HG02973 (cell line): ENCODE results near the gene TRIB2.

Experiments used
- ATAC-seq: cut with Tn5 transposase; IDR thresholded peaks from one replicate; pipeline ENCODE4 v1.9.1; 2021; ENCODE audit warnings: moderate library complexity; ENCODE audit not compliant: unreplicated experiment

Gene TRIB2

DNA sequence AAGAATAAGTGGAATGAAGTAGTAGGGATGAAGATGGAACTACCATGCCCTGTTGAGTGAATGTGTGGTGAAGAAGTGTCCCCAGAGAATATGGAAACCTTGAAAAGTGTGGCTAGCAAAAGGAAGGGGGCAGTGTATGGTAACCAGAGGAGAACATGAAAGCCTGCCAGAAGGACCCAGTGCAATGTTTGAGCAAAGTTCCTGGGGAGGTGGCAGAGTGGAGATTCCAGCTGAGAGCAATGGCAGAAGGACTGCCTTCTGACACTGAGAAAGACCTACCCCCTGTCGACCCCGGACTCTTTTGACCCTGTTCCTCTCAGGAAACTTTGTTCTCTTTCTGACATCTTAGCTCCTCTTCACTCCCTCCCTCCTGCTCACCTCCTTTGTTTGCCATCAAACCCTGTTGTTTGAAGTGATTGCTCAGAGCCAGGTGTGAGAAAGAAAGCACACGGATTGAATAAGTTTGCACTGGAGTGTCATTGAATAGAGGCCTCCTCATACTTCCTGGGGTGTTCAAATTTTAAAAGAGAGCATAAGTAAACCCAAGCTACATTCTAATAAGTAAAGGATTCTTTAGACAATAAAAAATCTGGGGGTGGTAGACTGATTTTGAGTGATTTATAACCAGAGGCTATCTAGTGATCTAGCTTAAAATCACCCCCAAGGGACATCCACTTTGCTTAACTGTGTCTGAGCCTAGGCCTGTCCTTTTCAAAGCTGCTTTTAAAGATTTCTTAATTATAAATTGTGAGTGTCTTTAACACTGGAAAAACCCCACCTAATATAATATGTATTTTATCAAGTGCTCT is 57.1 kb downstream of the TRIB2 start:
- no peak for ATAC-seq

DNA sequence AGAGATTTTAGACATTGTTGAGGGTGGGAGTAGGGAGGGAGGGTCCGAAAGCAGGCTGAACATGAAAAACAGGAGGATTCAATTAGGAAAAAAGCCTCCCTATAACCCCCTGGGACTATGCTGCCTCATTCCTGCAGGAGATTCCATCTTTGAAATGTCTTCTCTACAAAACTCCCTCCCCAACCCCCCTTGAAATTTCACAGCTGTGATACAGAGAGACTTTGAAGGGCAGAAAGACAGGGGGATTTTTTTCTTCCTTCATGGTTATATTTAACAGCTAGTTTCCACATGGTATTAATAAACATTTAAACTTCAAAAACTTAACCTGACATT is 57.6 kb downstream of the TRIB2 start:
- no peak for ATAC-seq

DNA sequence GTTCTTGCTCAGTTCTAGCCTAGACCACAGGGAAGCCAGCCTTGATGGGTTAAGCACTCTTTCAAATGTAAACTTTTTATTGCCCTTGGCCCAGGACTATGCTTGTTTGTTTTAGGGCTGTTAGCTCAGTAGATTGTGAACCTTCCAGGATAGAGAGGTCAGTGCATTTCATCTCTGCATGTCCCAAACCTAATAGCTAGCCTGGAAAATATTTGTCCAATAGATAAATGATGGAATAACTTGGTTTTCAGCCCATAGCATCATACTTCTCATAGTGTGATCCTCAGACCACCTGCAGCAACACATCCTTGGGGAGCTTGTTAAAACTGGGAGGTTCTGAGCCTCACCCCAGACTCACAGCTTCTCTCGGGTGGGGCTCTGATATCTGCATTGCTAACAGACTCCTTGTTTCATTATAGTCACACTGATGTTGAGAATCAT is 59.8 kb downstream of the TRIB2 start:
- no peak for ATAC-seq

DNA sequence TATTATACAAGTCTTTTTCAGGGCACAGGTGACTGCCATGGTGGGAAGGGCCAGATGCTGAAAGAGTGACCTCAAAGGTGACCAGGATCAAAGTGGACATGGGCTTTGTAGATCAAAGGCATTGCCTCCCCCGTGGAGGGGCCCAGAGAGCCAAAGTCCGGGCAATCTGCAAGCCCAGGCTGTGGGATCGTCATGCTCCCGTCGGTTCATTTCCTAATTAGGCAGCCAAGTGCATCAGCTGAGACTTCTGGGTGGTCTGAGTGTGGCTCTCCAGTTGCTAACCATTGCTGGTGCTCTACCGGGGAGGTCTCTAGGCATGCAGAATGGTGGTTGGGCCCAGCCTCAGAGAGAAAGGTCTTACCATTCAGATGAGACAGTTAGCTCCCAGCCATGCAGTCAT is 61.6 kb downstream of the TRIB2 start:
- no peak for ATAC-seq

DNA sequence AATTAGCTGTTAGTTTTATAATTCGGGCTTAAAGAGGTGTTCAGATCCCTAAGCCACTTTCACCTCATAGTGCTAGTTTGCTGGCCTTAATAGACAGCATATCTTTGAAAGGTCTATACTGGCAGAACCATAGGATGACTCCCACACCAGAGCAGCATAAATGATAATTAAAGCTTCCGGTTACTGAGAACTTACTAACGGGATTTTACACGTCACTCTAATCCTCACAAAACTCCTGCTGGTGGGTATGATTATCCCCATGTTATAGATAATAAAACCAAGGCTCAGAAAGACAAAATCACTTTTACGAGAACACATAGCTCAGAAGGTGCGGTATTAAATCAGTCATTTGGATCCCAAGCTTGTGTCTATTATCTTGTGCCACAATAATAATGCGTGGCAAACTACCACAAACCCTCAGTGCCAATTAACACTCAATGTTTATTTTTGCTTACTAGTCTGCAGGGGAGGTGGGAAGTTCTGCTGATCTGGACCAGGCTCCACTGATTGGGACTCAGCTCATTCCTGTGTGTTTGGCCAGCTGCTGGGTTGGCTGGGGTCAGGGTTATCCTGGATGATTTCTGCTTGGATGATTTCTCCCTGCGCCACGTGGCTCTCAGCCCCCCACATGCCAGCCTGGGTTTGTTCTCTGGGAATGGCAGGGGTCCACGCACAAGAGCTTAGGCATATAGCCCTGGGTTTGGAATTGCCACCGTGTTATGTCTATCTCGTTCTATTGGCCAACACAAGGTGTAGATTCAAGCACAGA is 62.3 kb downstream of the TRIB2 start:
- no peak for ATAC-seq

DNA sequence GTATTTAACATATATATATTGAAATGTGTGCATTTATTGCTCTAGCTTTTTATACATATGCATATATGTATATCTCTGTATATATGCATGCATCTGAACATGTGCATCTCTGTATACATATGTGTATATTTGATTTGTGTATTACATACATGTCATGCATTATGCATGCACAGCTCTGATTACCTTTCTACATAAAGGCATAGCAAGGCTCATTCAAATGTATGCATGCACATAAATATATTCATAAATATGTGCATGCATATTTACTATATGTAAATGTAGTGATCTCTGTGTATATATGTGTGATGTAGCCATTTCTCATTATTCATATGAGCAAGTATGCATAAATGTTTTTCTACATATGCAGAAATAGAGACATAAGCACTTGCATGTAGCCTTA is 64.6 kb downstream of the TRIB2 start:
- ATAC-seq = no peak

DNA sequence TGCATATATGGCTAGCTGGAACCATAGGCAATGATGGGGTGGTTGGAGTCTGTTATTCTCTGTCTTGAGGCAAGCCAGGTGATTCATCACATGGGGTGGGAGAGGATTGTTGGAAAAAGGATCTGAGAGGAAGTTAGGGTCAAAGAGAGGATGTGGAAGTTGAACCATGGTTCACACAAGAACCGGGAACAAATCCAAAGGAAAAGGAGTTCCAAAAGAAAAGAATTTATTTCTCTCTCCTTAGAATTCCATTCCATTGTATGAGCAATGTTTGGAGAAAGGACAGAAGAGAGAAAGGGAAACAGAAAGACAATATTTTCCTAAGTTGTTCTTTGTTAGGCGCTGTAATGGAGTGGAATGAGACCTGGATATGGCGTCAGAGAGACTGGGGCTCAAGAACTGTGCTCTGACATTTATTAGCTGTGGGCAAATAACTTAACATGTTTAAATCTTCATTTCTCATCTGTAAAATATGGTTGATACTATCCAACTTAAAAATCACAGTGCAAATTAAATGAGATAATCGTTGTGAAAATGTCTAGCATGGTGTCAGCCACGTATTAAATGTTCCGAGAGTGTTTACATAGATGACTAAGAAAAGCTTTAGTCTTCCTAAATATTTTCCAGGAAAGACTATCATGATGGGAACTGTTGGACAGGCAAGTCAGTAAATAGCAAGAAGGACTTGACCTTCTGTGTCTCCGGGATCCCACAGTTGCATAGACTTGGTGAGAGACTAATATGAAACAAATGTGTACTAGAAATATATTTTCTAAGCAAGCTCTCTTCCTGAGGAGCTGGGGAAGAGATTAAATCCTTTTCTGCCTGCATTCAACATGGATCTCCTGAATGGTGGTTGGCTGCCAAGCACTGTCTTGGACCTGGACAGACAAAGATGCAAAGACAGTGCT is 71.4 kb downstream of the TRIB2 start:
- no peak for ATAC-seq

DNA sequence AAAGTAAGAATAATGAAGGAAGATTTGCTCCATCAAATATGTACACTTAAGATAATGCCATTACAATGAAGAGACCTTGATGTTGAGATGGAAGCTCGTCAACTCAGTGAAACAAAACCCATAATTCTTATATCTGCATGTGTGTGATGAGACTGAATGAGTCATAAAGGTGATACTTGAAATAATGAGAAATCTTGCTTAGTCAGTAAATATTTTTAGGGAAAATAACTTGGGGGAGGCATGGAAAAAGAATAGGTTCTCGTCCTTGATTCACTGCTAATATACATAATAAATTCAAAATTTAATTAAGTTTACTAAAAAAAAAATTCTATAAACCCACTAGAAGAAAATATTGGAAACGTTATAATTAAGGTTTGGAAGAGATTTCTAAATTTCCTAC is 75.2 kb downstream of the TRIB2 start:
- no peak for ATAC-seq
